K562 (cell line): ENCODE measurements around the gene WDR54. TPM values are rescaled to one million over a fixed set of nuclear protein-coding genes. Genes with fewer than 3 reads are reported as not detected.

Source experiments
- BCL6 ChIP-seq: fragments of 250-450 bp; sonication (Bioruptor Pico); IDR thresholded peaks from 2 replicates; pipeline ENCODE4 v1.4.0; 2020
- ELF1 ChIP-seq: fragments of 200-800 bp; sonication (Bioruptor generic); IDR thresholded peaks from 2 replicates; pipeline ENCODE4 v1.6.1; 2016; ENCODE audit warnings: missing genetic modification characterization, missing compliant biosample characterization
- HDGF ChIP-seq: fragments of 450-650 bp; IDR thresholded peaks from 2 replicates; pipeline ENCODE4 v1.6.1; 2016
- KAT7 ChIP-seq: sonication (generic); formaldehyde crosslinking; IDR thresholded peaks from 2 replicates; pipeline ENCODE4 v1.8.0; 2022; ENCODE audit warnings: missing genetic modification reagents, mild to moderate bottlenecking, borderline replicate concordance
- KDM1A ChIP-seq, 2 experiments: fragments of 450-650 bp; IDR thresholded peaks; 2 replicates each; pipeline ENCODE4 v1.6.1; 2016; ENCODE audit warnings: mild to moderate bottlenecking in 2 of 2
- MAFF ChIP-seq: IDR thresholded peaks from 2 replicates; pipeline ENCODE4 v1.6.1; 2012; ENCODE audit warnings: low read length, improper control_type of control experiment
- MAFK ChIP-seq: IDR thresholded peaks from 2 replicates; pipeline ENCODE4 v1.6.1; 2011; ENCODE audit warnings: low read length, improper control_type of control experiment
- MBD2 ChIP-seq: sonication (generic); IDR thresholded peaks from 2 replicates; pipeline ENCODE4 v1.6.1; 2016; ENCODE audit warnings: low read depth, borderline replicate concordance
- NCOA4 ChIP-seq: fragments of 450-650 bp; IDR thresholded peaks from 2 replicates; pipeline ENCODE4 v1.6.1; 2018; ENCODE audit warnings: mild to moderate bottlenecking; ENCODE audit not compliant: partially characterized antibody
- NELFE ChIP-seq: IDR thresholded peaks from 2 replicates; pipeline ENCODE4 v1.6.1; 2011; ENCODE audit warnings: mild to moderate bottlenecking; ENCODE audit not compliant: insufficient read depth, insufficient read length
- NUFIP1 ChIP-seq: fragments of 450-650 bp; IDR thresholded peaks from 2 replicates; pipeline ENCODE4 v1.6.1; 2018; ENCODE audit not compliant: partially characterized antibody
- PCBP2 ChIP-seq: fragments of 200-400 bp; formaldehyde crosslinking; IDR thresholded peaks from 2 replicates; pipeline ENCODE4 v1.6.1; 2018; ENCODE audit warnings: low read length, low read depth, mild to moderate bottlenecking, moderate library complexity; ENCODE audit not compliant: poor library complexity, severe bottlenecking
- RB1 ChIP-seq: fragments of 450-650 bp; IDR thresholded peaks from 2 replicates; pipeline ENCODE4 v1.6.1; 2017; ENCODE audit warnings: low read depth, mild to moderate bottlenecking
- RBM15 ChIP-seq: fragments of 200-400 bp; formaldehyde crosslinking; IDR thresholded peaks from 2 replicates; pipeline ENCODE4 v1.6.1; 2018; ENCODE audit warnings: mild to moderate bottlenecking, low read length, moderate library complexity; ENCODE audit not compliant: insufficient read depth
- TBP ChIP-seq: optimal IDR thresholded peaks from 2 replicates; pipeline ENCODE3; 2011; ENCODE audit warnings: low read depth, low read length, improper control_type of control experiment
- ZEB2 ChIP-seq: fragments of 450-650 bp; IDR thresholded peaks from 2 replicates; pipeline ENCODE4 v1.6.1; 2016
- ZNF408 ChIP-seq: fragments of 250-450 bp; sonication (Bioruptor Pico); IDR thresholded peaks from 2 replicates; pipeline ENCODE4 v1.4.0; 2020; ENCODE audit warnings: low read depth, mild to moderate bottlenecking, moderate library complexity
- ZNF436 ChIP-seq: fragments of 250-450, 450-650 bp; sonication (Bioruptor Pico); formaldehyde crosslinking; IDR thresholded peaks from 2 replicates; pipeline ENCODE4 v1.7.0; 2020; ENCODE audit warnings: mild to moderate bottlenecking
- polyA plus RNA-seq, 8 experiments: library from polyadenylated mRNA; depleted of rRNA in 4 of 8; stranded (reverse) in 5 of 8; unstranded in 3 of 8; fragments of >200 nt; fragmentation: Nextera tagmentation in 2 of 8; fragmentation: Illumina TruSeq in 1 of 8; extraction: Ambion mirVana in 2 of 8; extraction: Trizol in 1 of 8; gene quantifications; 2 replicates each; pipeline versions ENCODE4 v1.2.1 to v1.2.3, GENCODE V29; 2011 to 2014; ENCODE audit warnings: inconsistent platforms in 1 of 8, missing spikeins in 1 of 8
- total RNA-seq, 7 experiments: library from RNA; depleted of rRNA in 6 of 7; stranded (reverse); fragments of >200 nt in 6 of 7; fragmentation: Illumina TruSeq in 2 of 7; extraction: Trizol in 2 of 7; gene quantifications; 2 replicates each; pipeline versions ENCODE4 v1.2.1 to v1.2.3, GENCODE V29; 2011 to 2021; ENCODE audit warnings: low replicate concordance in 1 of 7
- TF ChIP-seq, protein P1 (sequence below): fragments of 250-450 bp; sonication (Bioruptor Pico); IDR thresholded peaks from 2 replicates; pipeline ENCODE4 v1.8.0; 2021; ENCODE audit warnings: mild to moderate bottlenecking, moderate library complexity
- TF ChIP-seq, protein P2 (sequence below), 3 experiments: IDR thresholded peaks in 2 of 3; conservative IDR thresholded peaks in 1 of 3; 2 replicates each; pipeline ENCODE4 v1.5.1; 2011 to 2012; ENCODE audit warnings: low read length in 3 of 3, mild to moderate bottlenecking in 3 of 3, control low read depth in 2 of 3, improper control_type of control experiment in 1 of 3, inconsistent platforms in 1 of 3, low read depth in 1 of 3, mixed read lengths in 1 of 3, moderate library complexity in 1 of 3; ENCODE audit not compliant: insufficient read depth in 2 of 3
- TF ChIP-seq, protein P3 (sequence below): IDR thresholded peaks from 2 replicates; pipeline ENCODE4 v1.6.1; 2011; ENCODE audit warnings: borderline replicate concordance, low read depth, mild to moderate bottlenecking, moderate library complexity, low read length; ENCODE audit not compliant: insufficient read depth, poor library complexity, severe bottlenecking
- TF ChIP-seq, protein P4 (sequence below): sonication (generic); formaldehyde crosslinking; IDR thresholded peaks from 2 replicates; pipeline ENCODE4 v1.8.0; 2022; ENCODE audit warnings: missing genetic modification reagents, mild to moderate bottlenecking, borderline replicate concordance

The WDR54 gene
- total and polyA plus RNA-seq, 9 of the 15 experiments (the other 6 are each of a cell fraction or from before 2014, with no cell fraction given), result 5.2 to 15.2 (median 7.4) TPM

DNA sequence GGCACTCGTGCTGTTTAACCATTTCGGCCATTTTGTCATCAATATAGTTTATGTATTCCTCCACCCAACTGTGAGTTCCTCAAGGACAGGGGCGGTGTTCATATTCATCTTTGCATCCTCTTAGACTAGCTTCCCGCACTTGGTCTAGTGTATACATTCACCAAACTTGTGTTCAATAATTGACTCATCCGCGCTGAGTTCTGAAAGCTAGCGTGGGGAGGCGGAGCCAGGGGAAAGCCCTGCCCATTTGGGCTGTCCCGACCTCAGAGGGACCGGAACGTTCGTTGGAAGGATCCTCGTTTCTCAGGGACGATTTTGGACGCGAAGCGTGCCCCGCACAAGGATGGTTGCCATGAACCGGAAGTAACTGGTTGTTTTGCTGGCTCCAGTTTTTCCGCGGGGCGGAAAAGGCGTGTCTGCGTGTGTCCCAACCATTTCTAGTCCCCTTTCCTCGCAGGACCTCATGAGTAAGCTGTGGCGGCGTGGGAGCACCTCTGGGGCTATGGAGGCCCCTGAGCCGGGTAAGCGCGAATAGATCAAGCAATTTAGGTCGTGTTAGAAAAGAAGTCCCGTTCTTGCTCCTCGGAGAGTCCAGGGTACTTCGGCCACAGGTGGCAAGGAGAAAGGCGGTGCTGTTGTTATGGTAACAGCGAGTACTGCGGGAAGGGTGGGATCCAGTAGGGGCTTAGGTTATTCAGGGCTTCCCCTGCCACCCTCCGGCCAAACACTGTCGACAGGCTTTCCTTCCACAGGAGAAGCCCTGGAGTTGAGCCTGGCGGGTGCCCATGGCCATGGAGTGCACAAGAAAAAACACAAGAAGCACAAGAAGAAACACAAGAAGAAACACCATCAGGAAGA, 33.4 kb downstream of the WDR54 start, which contains the start of gene INO80B (continued):
- TF ChIP-seq, protein P1, sequence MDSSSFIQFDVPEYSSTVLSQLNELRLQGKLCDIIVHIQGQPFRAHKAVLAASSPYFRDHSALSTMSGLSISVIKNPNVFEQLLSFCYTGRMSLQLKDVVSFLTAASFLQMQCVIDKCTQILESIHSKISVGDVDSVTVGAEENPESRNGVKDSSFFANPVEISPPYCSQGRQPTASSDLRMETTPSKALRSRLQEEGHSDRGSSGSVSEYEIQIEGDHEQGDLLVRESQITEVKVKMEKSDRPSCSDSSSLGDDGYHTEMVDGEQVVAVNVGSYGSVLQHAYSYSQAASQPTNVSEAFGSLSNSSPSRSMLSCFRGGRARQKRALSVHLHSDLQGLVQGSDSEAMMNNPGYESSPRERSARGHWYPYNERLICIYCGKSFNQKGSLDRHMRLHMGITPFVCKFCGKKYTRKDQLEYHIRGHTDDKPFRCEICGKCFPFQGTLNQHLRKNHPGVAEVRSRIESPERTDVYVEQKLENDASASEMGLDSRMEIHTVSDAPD (CRISPR knock-in tag), result no peak
- TF ChIP-seq PCBP2 (no peak), ZNF408 (CRISPR knock-in tag) (no peak), RB1 (peak; percentile 95), NCOA4 (no peak), MBD2 (peak; percentile 99), MAFF (peak; percentile 37; the same call in 1 of the 2 replicates), NELFE (no peak), KAT7 (CRISPR knock-in tag) (peak; percentile 50; the same call in 1 of the 2 replicates), MAFK (peak; percentile 59; the same call in 1 of the 2 replicates), BCL6 (no peak), ELF1 (peak; percentile 99), HDGF (no peak), KDM1A (IDR thresholded peaks at IDR 0.05) (no peak), TBP (peak; percentile 83), RBM15 (no peak), NUFIP1 (no peak), ZEB2 (peak; percentile 99), ZNF436 (no peak)
- TF ChIP-seq, protein P2, sequence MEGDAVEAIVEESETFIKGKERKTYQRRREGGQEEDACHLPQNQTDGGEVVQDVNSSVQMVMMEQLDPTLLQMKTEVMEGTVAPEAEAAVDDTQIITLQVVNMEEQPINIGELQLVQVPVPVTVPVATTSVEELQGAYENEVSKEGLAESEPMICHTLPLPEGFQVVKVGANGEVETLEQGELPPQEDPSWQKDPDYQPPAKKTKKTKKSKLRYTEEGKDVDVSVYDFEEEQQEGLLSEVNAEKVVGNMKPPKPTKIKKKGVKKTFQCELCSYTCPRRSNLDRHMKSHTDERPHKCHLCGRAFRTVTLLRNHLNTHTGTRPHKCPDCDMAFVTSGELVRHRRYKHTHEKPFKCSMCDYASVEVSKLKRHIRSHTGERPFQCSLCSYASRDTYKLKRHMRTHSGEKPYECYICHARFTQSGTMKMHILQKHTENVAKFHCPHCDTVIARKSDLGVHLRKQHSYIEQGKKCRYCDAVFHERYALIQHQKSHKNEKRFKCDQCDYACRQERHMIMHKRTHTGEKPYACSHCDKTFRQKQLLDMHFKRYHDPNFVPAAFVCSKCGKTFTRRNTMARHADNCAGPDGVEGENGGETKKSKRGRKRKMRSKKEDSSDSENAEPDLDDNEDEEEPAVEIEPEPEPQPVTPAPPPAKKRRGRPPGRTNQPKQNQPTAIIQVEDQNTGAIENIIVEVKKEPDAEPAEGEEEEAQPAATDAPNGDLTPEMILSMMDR (IDR thresholded peaks at IDR 0.05 in 2 of 3, conservative IDR thresholded peaks at IDR 0.05 in 1 of 3; ENCODE audit: insufficient read depth in 2 of 3, low read depth in 1 of 3, low read length in 3 of 3), result no peak
- TF ChIP-seq, protein P3, sequence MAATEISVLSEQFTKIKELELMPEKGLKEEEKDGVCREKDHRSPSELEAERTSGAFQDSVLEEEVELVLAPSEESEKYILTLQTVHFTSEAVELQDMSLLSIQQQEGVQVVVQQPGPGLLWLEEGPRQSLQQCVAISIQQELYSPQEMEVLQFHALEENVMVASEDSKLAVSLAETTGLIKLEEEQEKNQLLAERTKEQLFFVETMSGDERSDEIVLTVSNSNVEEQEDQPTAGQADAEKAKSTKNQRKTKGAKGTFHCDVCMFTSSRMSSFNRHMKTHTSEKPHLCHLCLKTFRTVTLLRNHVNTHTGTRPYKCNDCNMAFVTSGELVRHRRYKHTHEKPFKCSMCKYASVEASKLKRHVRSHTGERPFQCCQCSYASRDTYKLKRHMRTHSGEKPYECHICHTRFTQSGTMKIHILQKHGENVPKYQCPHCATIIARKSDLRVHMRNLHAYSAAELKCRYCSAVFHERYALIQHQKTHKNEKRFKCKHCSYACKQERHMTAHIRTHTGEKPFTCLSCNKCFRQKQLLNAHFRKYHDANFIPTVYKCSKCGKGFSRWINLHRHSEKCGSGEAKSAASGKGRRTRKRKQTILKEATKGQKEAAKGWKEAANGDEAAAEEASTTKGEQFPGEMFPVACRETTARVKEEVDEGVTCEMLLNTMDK, result no peak
- TF ChIP-seq, protein P4, sequence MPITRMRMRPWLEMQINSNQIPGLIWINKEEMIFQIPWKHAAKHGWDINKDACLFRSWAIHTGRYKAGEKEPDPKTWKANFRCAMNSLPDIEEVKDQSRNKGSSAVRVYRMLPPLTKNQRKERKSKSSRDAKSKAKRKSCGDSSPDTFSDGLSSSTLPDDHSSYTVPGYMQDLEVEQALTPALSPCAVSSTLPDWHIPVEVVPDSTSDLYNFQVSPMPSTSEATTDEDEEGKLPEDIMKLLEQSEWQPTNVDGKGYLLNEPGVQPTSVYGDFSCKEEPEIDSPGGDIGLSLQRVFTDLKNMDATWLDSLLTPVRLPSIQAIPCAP, result no peak
